Measurements from ENCODE around the gene BACE2.

Gene BACE2

DNA sequence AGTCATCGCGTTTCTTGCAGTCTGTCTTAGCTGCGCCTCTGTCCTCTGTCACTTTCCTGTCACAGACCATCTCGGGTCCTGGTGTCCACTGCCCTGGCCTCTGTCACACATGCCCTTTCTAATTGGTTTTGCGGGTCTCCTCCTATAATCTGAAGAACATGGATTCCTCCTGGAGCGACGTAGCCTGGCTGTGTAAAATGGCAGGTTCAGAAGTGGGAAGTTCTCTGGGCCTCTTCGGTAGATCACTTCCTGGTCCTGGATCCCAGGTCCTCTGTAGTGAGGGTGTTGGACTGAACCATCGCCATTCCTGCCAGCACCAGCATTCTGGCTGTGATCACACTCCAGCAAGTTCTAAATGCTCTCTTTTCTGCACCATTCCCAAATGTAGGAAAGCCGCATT, 149.5 kb downstream of the BACE2 start:
- Mint-ChIP-seq H3K9me3 (no peaks in the 10 kb centered on the region), H3K4me3 (peak overlapping the region; percentile 50), H3K4me1 (peaks cover 20% of the 10 kb centered on the region), H3K36me3 (no peaks in the 10 kb centered on the region), H3K27ac (no peak overlapping the region), H3K27me3 (peaks cover 29% of the 10 kb centered on the region)

DNA sequence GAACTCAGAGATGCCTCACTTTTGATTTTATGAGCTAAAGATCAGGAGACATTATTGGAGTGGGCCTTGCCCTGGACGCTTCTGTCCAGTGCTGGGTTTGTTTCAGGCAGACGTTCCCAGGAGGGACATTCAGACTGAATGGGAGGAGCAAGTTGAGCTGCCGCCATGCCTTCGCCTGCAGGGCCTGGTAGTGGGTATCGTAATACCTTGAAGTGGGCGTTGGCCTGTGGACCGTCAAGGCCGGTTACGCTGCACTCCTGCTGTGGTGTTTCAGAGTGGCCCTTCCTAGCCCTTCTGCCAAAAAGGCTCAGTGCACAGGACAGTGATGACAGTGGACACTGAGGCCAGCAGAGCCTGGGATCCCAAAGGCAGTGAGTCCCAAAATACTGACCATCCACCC, 150.3 kb downstream of the BACE2 start:
- H3K27ac Mint-ChIP-seq: no peak overlapping the region
- H3K9me3 Mint-ChIP-seq: no peaks in the 10 kb centered on the region
- peaks cover 29% of the 10 kb centered on the region for H3K27me3 Mint-ChIP-seq
- H3K4me3 Mint-ChIP-seq: no peak overlapping the region
- no peaks in the 10 kb centered on the region for H3K36me3 Mint-ChIP-seq
- H3K4me1 Mint-ChIP-seq: peaks cover 20% of the 10 kb centered on the region

DNA sequence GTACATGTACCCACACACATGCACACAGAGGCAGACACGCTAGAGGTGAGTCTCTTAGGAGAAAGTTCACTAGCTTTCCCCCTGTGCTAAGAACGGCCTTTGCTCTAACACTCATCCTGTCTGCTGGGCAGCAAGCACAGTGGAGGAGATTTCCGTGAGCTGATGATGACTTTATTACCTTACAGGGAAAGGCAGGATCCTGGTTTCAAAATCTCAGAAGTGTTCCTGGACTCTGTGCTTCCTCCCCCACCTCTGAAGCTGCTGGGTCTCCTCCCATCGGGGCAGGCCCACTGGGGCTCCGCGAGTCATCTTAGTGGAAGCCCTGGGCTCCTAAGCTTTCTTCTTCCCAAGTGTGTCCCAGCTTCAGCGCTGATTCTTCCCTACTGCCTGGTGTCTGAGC, 151.3 kb downstream of the BACE2 start:
- no peaks in the 10 kb centered on the region for H3K36me3 Mint-ChIP-seq
- peaks cover 20% of the 10 kb centered on the region for H3K4me1 Mint-ChIP-seq
- peaks cover 29% of the 10 kb centered on the region for H3K27me3 Mint-ChIP-seq
- H3K27ac Mint-ChIP-seq: no peak overlapping the region
- H3K9me3 Mint-ChIP-seq: no peaks in the 10 kb centered on the region
- no peak overlapping the region for H3K4me3 Mint-ChIP-seq

DNA sequence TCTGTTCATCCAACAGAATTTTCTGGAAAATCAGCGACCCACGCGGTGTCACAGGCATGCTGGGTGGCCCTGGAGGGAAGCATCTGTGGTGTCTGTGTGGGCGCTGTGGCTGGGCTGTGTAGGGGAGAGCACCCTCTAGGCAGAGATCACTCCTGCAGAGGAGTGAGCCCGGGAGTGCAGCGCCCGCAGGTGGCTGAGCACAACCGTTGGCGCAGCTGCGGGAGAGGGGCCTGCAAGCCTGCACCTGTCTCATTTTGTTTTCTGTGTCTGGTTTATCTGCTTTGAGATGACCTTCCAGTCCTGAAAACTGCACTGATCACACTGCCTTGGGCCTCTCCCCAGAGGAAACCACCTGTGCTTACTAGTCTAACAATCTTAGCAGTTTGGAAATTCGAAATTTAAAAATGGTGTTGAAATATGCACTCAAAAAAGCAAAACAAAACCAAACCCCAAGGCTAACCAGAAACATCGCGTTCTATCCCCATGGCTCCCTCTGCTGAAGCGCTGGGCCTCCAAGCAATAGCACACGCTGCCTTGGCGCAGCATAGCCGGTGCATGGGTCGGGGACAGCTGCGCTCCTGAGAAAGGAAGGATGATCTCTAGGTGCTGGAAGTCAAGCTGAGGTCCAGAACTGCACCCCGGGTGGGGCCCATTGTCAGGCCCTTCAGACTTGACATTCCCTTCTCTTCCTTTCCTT, 153.4 kb downstream of the BACE2 start:
- Mint-ChIP-seq H3K4me3 (no peak overlapping the region), H3K27ac (peak overlapping the region; percentile 1), H3K9me3 (no peaks in the 10 kb centered on the region), H3K4me1 (peaks cover 16% of the 10 kb centered on the region), H3K36me3 (no peaks in the 10 kb centered on the region), H3K27me3 (peaks cover 11% of the 10 kb centered on the region)

DNA sequence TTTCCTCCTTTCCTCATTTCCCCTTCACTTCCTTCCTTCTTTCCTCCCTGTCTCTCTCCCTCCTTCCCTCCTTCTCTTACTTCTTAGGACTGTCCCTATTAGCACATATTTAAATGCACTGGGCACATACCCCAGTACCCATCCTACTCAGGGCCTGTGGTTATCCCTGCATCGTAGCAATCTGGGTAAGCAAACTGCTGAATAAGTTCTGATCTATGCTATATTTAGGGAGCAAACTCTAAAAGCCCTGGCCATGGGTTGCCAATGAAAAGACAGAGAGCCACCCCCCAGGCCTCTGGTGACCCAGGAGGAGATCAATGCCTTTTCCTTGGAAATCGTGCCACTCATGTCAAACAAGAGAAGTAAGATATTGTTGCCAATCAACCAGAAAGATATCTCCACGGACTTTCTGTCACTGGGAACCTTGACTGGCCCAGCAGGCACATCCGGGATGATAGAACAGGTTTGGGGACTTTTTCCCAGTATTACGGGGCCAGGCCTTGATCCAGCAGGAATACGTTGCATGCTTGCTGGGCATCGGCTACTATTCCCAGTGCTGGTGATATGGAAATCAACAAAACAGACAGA, 154.0 kb downstream of the BACE2 start:
- peaks cover 16% of the 10 kb centered on the region for H3K4me1 Mint-ChIP-seq
- no peak overlapping the region for H3K4me3 Mint-ChIP-seq
- peaks cover 11% of the 10 kb centered on the region for H3K27me3 Mint-ChIP-seq
- H3K36me3 Mint-ChIP-seq: no peaks in the 10 kb centered on the region
- H3K27ac Mint-ChIP-seq: peak overlapping the region; percentile 1
- no peaks in the 10 kb centered on the region for H3K9me3 Mint-ChIP-seq

DNA sequence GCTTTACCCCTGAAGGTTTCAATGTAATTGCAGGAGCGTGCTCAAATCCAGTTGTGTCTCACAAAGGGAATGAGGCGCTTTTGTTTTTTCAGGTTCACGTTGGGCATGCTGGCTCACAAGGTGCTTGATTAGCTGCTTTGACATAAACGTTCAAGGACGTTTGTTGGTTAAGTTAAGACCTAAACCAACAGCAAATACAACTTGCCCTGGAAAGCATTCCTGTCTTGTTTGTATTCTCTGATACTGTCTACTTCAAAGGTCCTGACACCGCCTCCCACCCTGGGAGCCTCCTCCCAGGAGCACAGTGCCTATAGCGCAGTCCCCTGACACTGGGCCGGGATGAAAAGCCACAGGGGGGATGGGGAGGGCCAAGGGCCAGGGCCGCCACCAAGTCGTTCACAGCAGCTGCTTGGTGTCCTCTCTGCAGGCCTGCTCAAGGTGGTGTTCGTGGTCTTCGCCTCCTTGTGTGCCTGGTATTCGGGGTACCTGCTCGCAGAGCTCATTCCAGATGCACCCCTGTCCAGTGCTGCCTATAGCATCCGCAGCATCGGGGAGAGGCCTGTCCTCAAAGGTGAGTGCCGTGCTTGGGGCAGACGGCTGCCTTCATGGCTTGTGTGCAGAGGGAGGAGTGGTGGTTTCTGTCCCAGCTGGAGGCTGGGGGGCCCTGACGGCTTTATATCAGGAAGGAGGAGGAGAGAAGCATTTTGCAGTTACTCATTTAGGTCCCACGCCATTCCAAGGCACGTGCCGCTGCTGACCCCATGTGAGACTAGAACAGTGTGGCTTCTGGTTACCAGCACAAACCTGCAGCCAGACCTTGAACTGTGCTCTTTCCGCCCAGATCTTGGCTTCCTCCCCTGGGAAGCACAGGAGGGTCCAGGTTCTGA, 154.8 kb downstream of the BACE2 start:
- H3K4me3 Mint-ChIP-seq: no peak overlapping the region
- H3K27ac Mint-ChIP-seq: no peak overlapping the region
- H3K27me3 Mint-ChIP-seq: peaks cover 7% of the 10 kb centered on the region
- H3K9me3 Mint-ChIP-seq: no peaks in the 10 kb centered on the region
- no peaks in the 10 kb centered on the region for H3K36me3 Mint-ChIP-seq
- peaks cover 12% of the 10 kb centered on the region for H3K4me1 Mint-ChIP-seq

DNA sequence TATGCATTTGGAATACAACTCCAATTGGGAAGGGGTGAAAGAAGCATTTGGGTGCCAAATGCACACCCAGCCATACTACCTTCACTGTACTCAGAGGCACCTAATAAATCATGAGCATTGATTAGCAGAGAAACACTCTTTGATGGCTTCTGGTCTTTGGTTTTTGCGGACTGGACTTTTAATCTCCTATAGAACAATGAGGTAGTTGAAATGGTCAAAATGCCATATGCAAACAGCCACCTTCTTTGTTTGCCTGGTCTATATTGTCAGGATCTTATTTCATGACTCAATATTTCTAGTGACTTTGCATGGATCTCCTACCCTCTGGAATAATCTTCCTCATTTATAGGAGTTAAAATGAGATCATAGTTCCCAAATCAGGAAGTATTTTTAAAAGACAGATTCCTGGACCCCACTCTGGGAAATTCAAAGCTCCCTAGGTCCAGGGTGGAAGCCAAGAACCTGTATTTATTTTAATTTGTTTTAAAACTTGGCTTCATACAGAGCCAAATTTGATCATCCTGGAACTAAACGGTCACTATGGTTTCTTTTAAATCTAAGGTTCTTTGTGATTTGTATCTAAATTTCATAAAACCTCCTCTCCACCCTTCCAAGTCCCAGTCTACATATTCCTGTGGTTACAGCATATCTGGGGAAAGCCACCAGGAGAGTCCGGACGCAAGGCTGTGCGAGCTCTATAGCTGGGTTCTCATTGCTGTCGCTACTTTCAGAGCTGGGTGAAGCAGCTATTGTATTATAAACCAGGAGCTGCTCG, 157.4 kb downstream of the BACE2 start:
- H3K27me3 Mint-ChIP-seq: no peaks in the 10 kb centered on the region
- H3K4me3 Mint-ChIP-seq: no peak overlapping the region

DNA sequence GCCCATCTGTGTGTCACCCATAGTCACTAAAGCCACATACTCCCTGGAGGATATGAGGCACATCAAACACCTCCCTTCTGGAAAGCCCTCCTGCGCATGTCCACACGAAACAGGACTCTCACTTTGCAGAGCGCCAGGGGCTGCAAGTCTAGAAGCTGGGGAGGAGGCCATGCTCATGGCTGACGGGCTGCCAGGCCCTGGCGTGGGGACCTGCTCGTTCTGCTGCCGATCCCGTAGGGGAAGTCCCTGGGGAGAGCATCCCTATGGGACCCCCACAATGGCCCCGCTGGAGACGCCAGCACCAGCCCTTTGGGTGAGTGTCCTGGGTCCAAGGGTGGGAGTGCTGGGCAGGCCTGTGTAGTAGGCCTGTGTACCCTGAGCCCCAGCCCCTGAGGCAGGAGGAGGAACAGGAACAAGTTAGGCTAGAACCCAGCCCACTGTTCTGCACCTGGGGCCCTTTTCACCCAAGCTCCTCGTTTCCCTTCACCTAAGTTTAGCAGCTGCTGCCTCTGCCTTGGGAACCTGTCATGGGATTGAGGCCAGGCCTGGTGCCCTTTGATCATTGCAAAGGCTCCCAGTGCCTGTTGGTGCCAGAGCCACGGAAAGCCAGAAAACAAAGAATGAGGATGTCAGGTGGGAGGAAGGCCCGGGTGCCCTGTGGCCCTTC, 158.6 kb downstream of the BACE2 start:
- H3K27me3 Mint-ChIP-seq: no peaks in the 10 kb centered on the region
- H3K36me3 Mint-ChIP-seq: no peaks in the 10 kb centered on the region
- H3K4me1 Mint-ChIP-seq: peaks cover 5% of the 10 kb centered on the region
- no peak overlapping the region for H3K4me3 Mint-ChIP-seq
- no peaks in the 10 kb centered on the region for H3K9me3 Mint-ChIP-seq
- H3K27ac Mint-ChIP-seq: no peak overlapping the region

More for the DNA sequence above, 157.4 kb downstream of the BACE2 start:
- H3K4me1 Mint-ChIP-seq: peaks cover 12% of the 10 kb centered on the region
- H3K9me3 Mint-ChIP-seq: no peaks in the 10 kb centered on the region
- peak overlapping the region; percentile 39 for H3K27ac Mint-ChIP-seq
- H3K36me3 Mint-ChIP-seq: no peaks in the 10 kb centered on the region

DNA sequence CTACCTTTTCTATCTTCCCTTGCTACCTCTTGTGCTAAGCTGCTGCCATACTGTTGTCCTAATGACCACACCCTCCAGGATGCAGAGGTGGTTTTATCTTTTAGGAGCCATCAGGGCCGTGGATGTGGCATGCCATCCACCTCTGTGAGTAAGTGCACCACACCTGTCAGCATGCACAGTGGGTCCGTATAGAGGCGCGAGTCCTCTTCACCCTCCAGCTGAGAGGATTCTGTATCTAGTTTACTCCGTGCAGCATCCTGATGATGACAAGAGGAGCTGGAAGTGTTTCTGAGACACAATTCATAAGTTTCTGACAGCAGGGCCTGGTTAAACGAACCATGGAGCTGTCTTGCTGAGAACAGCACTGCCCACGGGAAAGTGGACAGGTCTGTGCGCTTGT, 159.8 kb downstream of the BACE2 start:
- Mint-ChIP-seq H3K36me3 (peaks cover 1% of the 10 kb centered on the region), H3K27me3 (no peaks in the 10 kb centered on the region), H3K9me3 (no peaks in the 10 kb centered on the region), H3K4me3 (no peak overlapping the region), H3K4me1 (no peaks in the 10 kb centered on the region), H3K27ac (peak overlapping the region; percentile 2)

DNA sequence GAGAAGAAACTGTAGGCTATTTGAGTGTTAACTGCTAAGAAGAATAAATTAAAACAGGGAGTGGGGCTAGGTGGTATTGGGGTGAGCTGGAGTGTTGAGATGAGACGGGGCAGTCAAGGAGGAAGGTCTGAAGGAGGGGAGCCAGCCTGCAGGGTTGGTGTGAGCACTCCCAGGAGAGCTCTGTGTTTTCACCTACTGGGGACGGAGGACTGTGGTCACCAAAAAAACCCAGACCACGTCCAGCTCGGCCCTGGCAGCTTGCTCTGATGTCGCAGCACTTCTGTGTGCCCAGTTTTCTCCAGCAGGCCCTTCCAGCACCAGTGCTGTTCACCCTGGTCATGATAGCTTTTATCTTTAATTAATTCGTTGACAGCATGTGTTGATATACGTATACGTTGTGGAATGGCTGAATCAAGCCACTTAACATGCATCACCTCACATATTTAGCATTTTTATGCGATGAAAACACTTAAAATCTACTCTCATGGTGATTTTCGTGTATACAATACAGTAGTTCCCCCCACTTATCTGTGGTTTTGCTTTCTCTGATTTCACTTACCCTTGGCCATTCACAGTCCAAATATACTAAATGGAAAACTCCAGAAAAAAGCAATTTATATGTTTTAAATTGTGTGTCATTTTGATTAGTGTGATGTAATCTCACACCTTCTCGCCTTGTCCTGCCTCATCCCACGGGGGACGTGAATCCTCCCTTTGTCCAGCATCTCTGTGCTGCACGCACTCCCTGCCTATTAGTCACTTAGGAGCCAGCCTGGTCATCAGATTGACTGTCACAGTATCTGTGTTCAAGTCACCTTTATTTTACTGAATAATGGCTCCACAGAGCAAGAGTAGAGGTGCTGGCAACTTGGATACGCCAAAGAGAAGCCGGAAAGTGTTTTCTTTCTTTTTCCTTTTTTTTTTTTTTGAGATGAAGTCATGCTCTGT, 161.0 kb downstream of the BACE2 start:
- no peaks in the 10 kb centered on the region for H3K4me1 Mint-ChIP-seq
- H3K27me3 Mint-ChIP-seq: no peaks in the 10 kb centered on the region
- H3K36me3 Mint-ChIP-seq: peaks cover 5% of the 10 kb centered on the region
- no peak overlapping the region for H3K4me3 Mint-ChIP-seq
- peaks cover 5% of the 10 kb centered on the region for H3K9me3 Mint-ChIP-seq
- no peak overlapping the region for H3K27ac Mint-ChIP-seq

Data from activated naive CD4-positive, alpha-beta T cell treated with anti-CD3 and anti-CD28 coated beads, Interleukin-2, amount 50 U/mL, for 24 hours (primary cell).